H1 (cell line): ENCODE data around the gene AIG1. TPM values are rescaled to one million over a fixed set of nuclear protein-coding genes. Genes with fewer than 3 reads are reported as not detected.

Experiments used
- CTCF ChIA-PET: fragments of 300-600 bp; sonication (Branson Sonifier 250); formaldehyde crosslinking; loops from one replicate; lab custom pipeline; 2021; ENCODE audit not compliant: partially characterized antibody; lab: Charles Lee
- POLR2A ChIA-PET: fragments of 300-600 bp; sonication (Branson Sonifier 250); formaldehyde crosslinking; loops from one replicate; lab custom pipeline; 2021; ENCODE audit warnings: inconsistent platforms; ENCODE audit not compliant: partially characterized antibody; lab: Charles Lee
- DNase-seq, 2 experiments: peaks; one replicate each; pipeline versions ENCODE4 v3.0.0 to v3.0.0-alpha.2; 2010 to 2022; ENCODE audit warnings: low spot score in 2 of 2, low read depth in 1 of 2, mixed read lengths in 1 of 2
- FAIRE-seq: peaks from 2 replicates; lab custom pipeline; 2011; peaks lifted over from hg19 to GRCh38; lab: Jason Lieb, UNC
- H2AFZ ChIP-seq: 2 replicates; pipeline ENCODE4 v1.8.1; 2012; ENCODE audit warnings: low read length, inconsistent platforms
- H2AK5ac ChIP-seq: 2 replicates; pipeline ENCODE4 v1.6.1; 2013; ENCODE audit warnings: low read depth, low read length
- H2BK120ac ChIP-seq: replicated peaks from 2 replicates; pipeline ENCODE3; 2013; ENCODE audit warnings: low read depth, low read length, inconsistent platforms
- H2BK12ac ChIP-seq: 2 replicates; pipeline ENCODE4 v1.6.1; 2013; ENCODE audit warnings: low read depth, low read length
- H2BK15ac ChIP-seq: 2 replicates; pipeline ENCODE4 v1.6.1; 2013; ENCODE audit warnings: low read length
- H2BK20ac ChIP-seq: 2 replicates; pipeline ENCODE4 v1.6.1; 2013; ENCODE audit warnings: low read length
- H2BK5ac ChIP-seq: 2 replicates; pipeline ENCODE4 v1.6.1; 2013; ENCODE audit warnings: low read depth, low read length
- H3K14ac ChIP-seq: 2 replicates; pipeline ENCODE4 v1.6.1; 2013; ENCODE audit warnings: inconsistent platforms; ENCODE audit not compliant: insufficient read length
- H3K18ac ChIP-seq: 2 replicates; pipeline ENCODE4 v1.6.1; 2013; ENCODE audit warnings: low read length; ENCODE audit errors: extremely low read depth
- H3K23ac ChIP-seq: 2 replicates; pipeline ENCODE4 v1.6.1; 2013; ENCODE audit warnings: inconsistent platforms; ENCODE audit not compliant: insufficient read length
- H3K23me2 ChIP-seq: 2 replicates; pipeline ENCODE4 v1.6.1; 2013; ENCODE audit warnings: low read depth, low read length
- H3K27ac ChIP-seq: 2 replicates; pipeline ENCODE4 v1.6.1; 2011; ENCODE audit warnings: low read depth, low read length, inconsistent platforms
- H3K27me3 ChIP-seq, 4 experiments: replicated peaks in 1 of 4; 1 replicate in 1 of 4; 2 replicates in 3 of 4; pipeline versions ENCODE4 v1.6.1 to v1.8.1; 2011 to 2013; ENCODE audit warnings: low read length in 3 of 4, mild to moderate bottlenecking in 3 of 4, inconsistent platforms in 2 of 4, mixed read lengths in 2 of 4, moderate library complexity in 1 of 4; ENCODE audit not compliant: control insufficient read depth in 3 of 4, insufficient read depth in 3 of 4; ENCODE audit errors: extremely low read depth in 1 of 4
- H3K36me3 ChIP-seq, 4 experiments: 2 replicates each; pipeline versions ENCODE4 v1.6.1 to v1.8.1; 2011 to 2013; ENCODE audit warnings: mild to moderate bottlenecking in 4 of 4, low read length in 3 of 4, moderate library complexity in 2 of 4, control low read depth in 1 of 4, inconsistent platforms in 1 of 4; ENCODE audit not compliant: insufficient read depth in 4 of 4, control insufficient read depth in 2 of 4
- H3K4ac ChIP-seq: replicated peaks from 2 replicates; pipeline ENCODE3; 2013; ENCODE audit warnings: low read length, low read depth, mixed read lengths, inconsistent platforms; ENCODE audit not compliant: insufficient read length
- H3K4me1 ChIP-seq, 4 experiments: replicated peaks in 1 of 4; 1 replicate in 1 of 4; 2 replicates in 3 of 4; pipeline versions ENCODE4 v1.6.1 to v1.8.1; 2011 to 2013; ENCODE audit warnings: low read length in 3 of 4, inconsistent platforms in 2 of 4, mixed read lengths in 1 of 4; ENCODE audit not compliant: insufficient read depth in 4 of 4, control insufficient read depth in 3 of 4
- H3K4me2 ChIP-seq, 2 experiments: 2 replicates each; pipeline versions ENCODE4 v1.6.1 to v1.8.1; 2011 to 2013; ENCODE audit warnings: low read depth in 2 of 2, low read length in 2 of 2, control low read depth in 1 of 2, inconsistent platforms in 1 of 2, mild to moderate bottlenecking in 1 of 2; ENCODE audit not compliant: insufficient read depth in 1 of 2
- H3K4me3 ChIP-seq, 4 experiments: fragments of 200-600, 300-600 bp in 1 of 4; sonication (generic), shearing (Covaris generic), sonication (Bioruptor Twin) in 1 of 4; 2 replicates each; pipeline versions ENCODE4 v1.5.1 to v1.8.1; 2011 to 2016; ENCODE audit warnings: low read length in 4 of 4, low read depth in 3 of 4, control low read depth in 2 of 4, inconsistent platforms in 2 of 4, mild to moderate bottlenecking in 2 of 4, mixed read lengths in 1 of 4, moderate library complexity in 1 of 4; ENCODE audit not compliant: insufficient read depth in 2 of 4; ENCODE audit errors: extremely low read depth in 1 of 4
- H3K56ac ChIP-seq: replicated peaks from 2 replicates; pipeline ENCODE3; 2013; ENCODE audit warnings: low read depth, mild to moderate bottlenecking, mixed read lengths, low read length, inconsistent platforms; ENCODE audit not compliant: insufficient read length
- H3K79me1 ChIP-seq: 2 replicates; pipeline ENCODE4 v1.6.1; 2013; ENCODE audit warnings: low read depth, low read length, control low read depth
- H3K79me2 ChIP-seq, 2 experiments: 2 replicates each; pipeline versions ENCODE4 v1.6.1 to v1.8.1; 2012 to 2013; ENCODE audit warnings: low read length in 2 of 2, mild to moderate bottlenecking in 2 of 2, inconsistent platforms in 1 of 2; ENCODE audit not compliant: insufficient read depth in 2 of 2, control insufficient read depth in 1 of 2
- H3K9ac ChIP-seq, 4 experiments: replicated peaks in 1 of 4; 1 replicate in 1 of 4; 2 replicates in 3 of 4; pipeline versions ENCODE4 v1.6.1 to v1.8.1; 2011 to 2013; ENCODE audit warnings: low read depth in 3 of 4, low read length in 3 of 4, control low read depth in 2 of 4, mild to moderate bottlenecking in 2 of 4, moderate library complexity in 2 of 4, inconsistent platforms in 1 of 4; ENCODE audit errors: extremely low read depth in 1 of 4
- H3K9me3 ChIP-seq, 2 experiments: 2 replicates each; pipeline versions ENCODE4 v1.6.1 to v1.8.1; 2012 to 2013; ENCODE audit warnings: mild to moderate bottlenecking in 2 of 2, moderate library complexity in 2 of 2, control low read depth in 1 of 2, inconsistent platforms in 1 of 2, low read depth in 1 of 2, low read length in 1 of 2, mixed read lengths in 1 of 2; ENCODE audit not compliant: insufficient read depth in 2 of 2
- H4K20me1 ChIP-seq, 2 experiments: replicated peaks in 1 of 2; 2 replicates each; pipeline versions ENCODE3 to v1.8.1; 2011 to 2013; ENCODE audit warnings: inconsistent platforms in 2 of 2, low read length in 2 of 2, mild to moderate bottlenecking in 1 of 2; ENCODE audit not compliant: insufficient read depth in 2 of 2, control insufficient read depth in 1 of 2
- H4K5ac ChIP-seq: 2 replicates; pipeline ENCODE4 v1.6.1; 2013; ENCODE audit warnings: low read length, low read depth, mixed read lengths, inconsistent platforms; ENCODE audit not compliant: insufficient read length
- H4K8ac ChIP-seq: 2 replicates; pipeline ENCODE4 v1.8.0; 2013; ENCODE audit warnings: mild to moderate bottlenecking, moderate library complexity, low read length, inconsistent platforms; ENCODE audit not compliant: insufficient read depth; ENCODE audit errors: extremely low read depth
- H4K91ac ChIP-seq: replicated peaks from 2 replicates; pipeline ENCODE3; 2013; ENCODE audit warnings: low read length, mixed read lengths, inconsistent platforms; ENCODE audit not compliant: insufficient read length
- CBX8 ChIP-seq: fragments of 300-800, 300-1000 bp; sonication (generic); IDR thresholded peaks from 2 replicates; pipeline ENCODE4 v1.7.1; 2016; ENCODE audit warnings: low read depth, low read length, borderline replicate concordance
- KDM1A ChIP-seq: fragments of 200-600, 300-600 bp; sonication (generic); IDR thresholded peaks from 2 replicates; pipeline ENCODE4 v1.7.1; 2016; ENCODE audit warnings: mild to moderate bottlenecking, low read length, borderline replicate concordance
- PHF8 ChIP-seq: fragments of 200-600 bp; sonication (generic); conservative IDR thresholded peaks from 2 replicates; pipeline ENCODE4 v1.7.1; 2012; ENCODE audit warnings: low read depth, mild to moderate bottlenecking, inconsistent platforms, low read length, moderate library complexity
- RNF2 ChIP-seq: fragments of 200-900, 300-1000 bp; sonication (generic); IDR thresholded peaks from 2 replicates; pipeline ENCODE4 v1.7.1; 2016; ENCODE audit warnings: borderline replicate concordance, low read depth, mild to moderate bottlenecking, antibody characterized with exemption, low read length; ENCODE audit not compliant: poor library complexity, severe bottlenecking; ENCODE audit errors: missing control alignments
- WGBS, 2 experiments: shearing (Covaris generic) in 1 of 2; methylation state at CpG; one replicate each; pipeline versions ENCODE4 v1.1.6 to v1.1.7; 2013 to 2015; ENCODE audit warnings: low lambda C conversion rate in 2 of 2, mixed read lengths in 2 of 2, inconsistent platforms in 1 of 2, low coverage in 1 of 2, missing lambda C conversion rate in 1 of 2; ENCODE audit not compliant: insufficient replicate concordance in 2 of 2, insufficient coverage in 1 of 2, insufficient read length in 1 of 2; ENCODE audit errors: extremely low coverage in 1 of 2, missing lambda C conversion rate in 1 of 2; 5-methylcytosine and 5-hydroxymethylcytosine counted together
- polyA plus RNA-seq, 7 experiments: library from polyadenylated mRNA; depleted of rRNA in 3 of 7; stranded (reverse) in 5 of 7; unstranded in 2 of 7; fragments of >200 nt in 5 of 7; fragments of 200-250 nt in 2 of 7; gene quantifications; 1 replicate in 5 of 7; 2 replicates in 1 of 7; 4 replicates in 1 of 7; pipeline versions ENCODE4 v1.2.1 to v1.2.3, GENCODE V29; 2011 to 2013; ENCODE audit warnings: missing spikeins in 2 of 7, mixed read lengths in 2 of 7
- total RNA-seq: library from RNA; stranded (reverse); fragmentation: NEBNext Ultra II Directional; extraction: Animal tissue kit (Norgen Biotek cat#: 25700); gene quantifications from 2 replicates; pipeline ENCODE4 v1.2.1, GENCODE V29; 2021

The AIG1 gene
- total and polyA plus RNA-seq, 2 of the 8 experiments (the other 6 are each of a cell fraction or from before 2014, with no cell fraction given): 56.6 to 58.4 TPM

GRCh38 chr6:143107440-143107839 is 46.8 kb downstream of the AIG1 start:
- H3K9ac ChIP-seq: no peak overlapping the region
- H3K4me2 ChIP-seq: no peak overlapping the region
- no peak overlapping the region for H4K5ac ChIP-seq
- no peak overlapping the region for H2BK12ac ChIP-seq
- no peaks in the 10 kb centered on the region for H3K27me3 ChIP-seq
- no peak overlapping the region for H4K8ac ChIP-seq
- H2BK20ac ChIP-seq: no peak overlapping the region
- ChIA-PET CTCF (no interaction called here), POLR2A (no interaction called here)
- H2AK5ac ChIP-seq: no peak overlapping the region
- no peak overlapping the region for H4K91ac ChIP-seq
- H3K56ac ChIP-seq: no peak overlapping the region
- H2BK120ac ChIP-seq: no peak overlapping the region
- H2AFZ ChIP-seq: no peak overlapping the region
- H3K18ac ChIP-seq: no peak overlapping the region
- H3K79me1 ChIP-seq: no peaks in the 10 kb centered on the region
- no peak overlapping the region for H3K4me3 ChIP-seq
- no peaks in the 10 kb centered on the region for H3K79me2 ChIP-seq
- no peak overlapping the region for H3K27ac ChIP-seq
- no peak overlapping the region for H3K23ac ChIP-seq
- H3K36me3 ChIP-seq: peaks cover 0 to 2% (median 0%) of the 10 kb centered on the region in 4 experiments; a peak in 1 of 8 replicates
- H2BK5ac ChIP-seq: no peak overlapping the region
- H3K14ac ChIP-seq: no peak overlapping the region
- no peak for DNase-seq
- no peaks in the 10 kb centered on the region for H3K23me2 ChIP-seq
- FAIRE-seq: no peak
- no peaks in the 10 kb centered on the region for H3K9me3 ChIP-seq
- no peak overlapping the region for H3K4ac ChIP-seq
- H3K4me1 ChIP-seq: no peaks in the 10 kb centered on the region
- WGBS, 2 experiments: 78% methylated on average over 2 of the region's 2 CpGs; no CpG with 5 or more reads in 1 of the 2 experiments
- no peaks in the 10 kb centered on the region for H4K20me1 ChIP-seq
- no peak overlapping the region for H2BK15ac ChIP-seq
- TF ChIP-seq KDM1A (no peak), PHF8 (no peak), CBX8 (no peak), RNF2 (no peak)
